Loucy (cell line): ENCODE measurements around the gene ANKRD1.

Experiments
- H2AFZ ChIP-seq: fragments of 200-600 bp; sonication (generic); 2 replicates; pipeline ENCODE4 v1.6.0; 2016; ENCODE audit warnings: antibody characterized with exemption, mild to moderate bottlenecking, low read length, moderate library complexity
- H3F3A ChIP-seq: fragments of 200-600 bp; 2 replicates; pipeline ENCODE4 v1.6.0; 2016; ENCODE audit warnings: antibody characterized with exemption, low read depth, mild to moderate bottlenecking
- H3K27me3 ChIP-seq: fragments of 200-600 bp; sonication (generic); 2 replicates; pipeline ENCODE4 v1.6.1; 2014; ENCODE audit warnings: low read length, mild to moderate bottlenecking; ENCODE audit not compliant: insufficient read depth, poor library complexity, severe bottlenecking
- H3K36me3 ChIP-seq: fragments of 200-600 bp; sonication (generic); 2 replicates; pipeline ENCODE4 v1.6.1; 2016; ENCODE audit warnings: low read length; ENCODE audit not compliant: insufficient read depth
- H3K4me1 ChIP-seq: fragments of 200-600 bp; sonication (generic); 2 replicates; pipeline ENCODE4 v1.5.1; 2014; ENCODE audit warnings: low read length, mild to moderate bottlenecking; ENCODE audit not compliant: insufficient read depth, poor library complexity, severe bottlenecking
- H3K4me2 ChIP-seq: fragments of 200-600 bp; sonication (generic); 2 replicates; pipeline ENCODE4 v1.6.0; 2014; ENCODE audit warnings: antibody characterized with exemption, low read length, low read depth, mild to moderate bottlenecking; ENCODE audit not compliant: poor library complexity, severe bottlenecking
- H3K4me3 ChIP-seq: fragments of 200-600 bp; sonication (generic); 2 replicates; pipeline ENCODE4 v1.5.1; 2014; ENCODE audit warnings: low read length, mild to moderate bottlenecking, mixed read lengths; ENCODE audit not compliant: poor library complexity, severe bottlenecking
- H3K79me2 ChIP-seq: fragments of 200-600 bp; sonication (generic); 2 replicates; pipeline ENCODE4 v1.6.1; 2014; ENCODE audit warnings: low read length; ENCODE audit not compliant: insufficient read depth
- H3K9ac ChIP-seq: fragments of 200-600 bp; sonication (generic); 2 replicates; pipeline ENCODE4 v1.6.0; 2014; ENCODE audit warnings: mild to moderate bottlenecking, low read depth, low read length, moderate library complexity; ENCODE audit not compliant: poor library complexity, severe bottlenecking
- H3K9me2 ChIP-seq: fragments of 200-600 bp; sonication (generic); replicated peaks from 2 replicates; pipeline ENCODE4 v1.6.1; 2016; ENCODE audit warnings: low read depth, low read length, mixed read lengths
- H3K9me3 ChIP-seq: fragments of 200-600 bp; sonication (generic); 2 replicates; pipeline ENCODE4 v1.6.1; 2014; ENCODE audit warnings: mild to moderate bottlenecking, antibody characterized with exemption, low read length, low read depth; ENCODE audit not compliant: insufficient read depth
- H4K20me1 ChIP-seq: fragments of 200-600 bp; sonication (generic); 2 replicates; pipeline ENCODE4 v1.6.0; 2014; ENCODE audit warnings: antibody characterized with exemption, low read length, mild to moderate bottlenecking; ENCODE audit not compliant: insufficient read depth, poor library complexity, severe bottlenecking
- CTCF ChIP-seq: fragments of 200-600 bp; sonication (generic); conservative IDR thresholded peaks from 2 replicates; pipeline ENCODE4 v1.5.1; 2014; ENCODE audit warnings: mild to moderate bottlenecking, antibody characterized with exemption, low read length
- EZH2phosphoT487 ChIP-seq: fragments of 200-600 bp; IDR thresholded peaks from 2 replicates; pipeline ENCODE4 v1.6.1; 2018; ENCODE audit warnings: antibody characterized with exemption, mild to moderate bottlenecking, moderate library complexity, borderline replicate concordance

The ANKRD1 gene

GRCh38 chr10:90965720-90966119, 44.8 kb upstream of the ANKRD1 start:
- H4K20me1 ChIP-seq, result no peaks in the 10 kb centered on the region
- no peaks in the 10 kb centered on the region for H3K79me2 ChIP-seq
- H3K4me3 ChIP-seq, result no peak overlapping the region
- H3K9me3 ChIP-seq, result no peaks in the 10 kb centered on the region
- no peak overlapping the region; the same call in 1 of the 2 replicates for H2AFZ ChIP-seq
- H3K4me1 ChIP-seq, result no peaks in the 10 kb centered on the region
- H3K36me3 ChIP-seq, result no peaks in the 10 kb centered on the region
- no peaks in the 10 kb centered on the region for H3F3A ChIP-seq
- no peak overlapping the region for H3K4me2 ChIP-seq
- no peaks in the 10 kb centered on the region for H3K27me3 ChIP-seq
- H3K9ac ChIP-seq, result no peak overlapping the region
- no peaks in the 10 kb centered on the region for H3K9me2 ChIP-seq
- no peak for TF ChIP-seq CTCF
- TF ChIP-seq EZH2phosphoT487, result no peak

- H3K36me3 ChIP-seq, result no peaks in the 10 kb centered on the region
- no peaks in the 10 kb centered on the region for H3K4me1 ChIP-seq
- H3F3A ChIP-seq, result no peaks in the 10 kb centered on the region
- H3K27me3 ChIP-seq, result no peaks in the 10 kb centered on the region
- H2AFZ ChIP-seq, result no peak overlapping the region
- no peaks in the 10 kb centered on the region for H3K79me2 ChIP-seq
- TF ChIP-seq EZH2phosphoT487 (no peak), CTCF (no peak)
- no peak overlapping the region for H3K4me3 ChIP-seq
- H3K9me2 ChIP-seq, result no peaks in the 10 kb centered on the region
- no peaks in the 10 kb centered on the region for H3K9me3 ChIP-seq
- no peak overlapping the region for H3K9ac ChIP-seq
- H4K20me1 ChIP-seq, result no peaks in the 10 kb centered on the region
- H3K4me2 ChIP-seq, result no peak overlapping the region
These were observed 44.0 kb upstream of the ANKRD1 start for GRCh38 chr10:90964781-90965465.

DNA sequence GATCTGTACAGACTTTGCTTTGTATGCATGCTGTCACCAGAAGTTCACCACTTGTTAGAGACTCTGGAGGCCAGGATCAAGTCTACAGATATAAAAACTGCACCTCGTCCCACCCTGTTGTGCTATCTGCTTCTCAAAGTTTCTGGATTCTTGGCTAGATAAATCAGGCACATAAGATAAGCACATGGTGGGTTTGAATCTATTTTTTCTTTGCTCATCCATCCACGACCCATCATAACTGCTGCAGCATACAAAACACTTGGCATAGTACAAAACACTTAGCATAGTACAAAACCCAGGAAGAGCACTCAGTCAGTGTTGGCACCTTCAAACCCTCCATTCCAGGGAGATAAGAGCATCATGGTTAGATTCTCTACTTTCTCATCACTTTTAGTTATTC, 42.4 kb upstream of the ANKRD1 start:
- Histone ChIP-seq H4K20me1 (no peaks in the 10 kb centered on the region), H3K79me2 (no peaks in the 10 kb centered on the region), H3K36me3 (no peaks in the 10 kb centered on the region), H3K9me2 (no peaks in the 10 kb centered on the region), H3K4me3 (no peak overlapping the region), H3F3A (no peaks in the 10 kb centered on the region), H3K4me1 (no peaks in the 10 kb centered on the region), H3K9me3 (no peaks in the 10 kb centered on the region), H3K27me3 (no peaks in the 10 kb centered on the region), H2AFZ (no peak overlapping the region), H3K4me2 (no peak overlapping the region), H3K9ac (no peak overlapping the region)
- no peak for TF ChIP-seq EZH2phosphoT487
- TF ChIP-seq CTCF, result no peak
